Measurements from ENCODE around the gene PTPRT.

Gene PTPRT

DNA sequence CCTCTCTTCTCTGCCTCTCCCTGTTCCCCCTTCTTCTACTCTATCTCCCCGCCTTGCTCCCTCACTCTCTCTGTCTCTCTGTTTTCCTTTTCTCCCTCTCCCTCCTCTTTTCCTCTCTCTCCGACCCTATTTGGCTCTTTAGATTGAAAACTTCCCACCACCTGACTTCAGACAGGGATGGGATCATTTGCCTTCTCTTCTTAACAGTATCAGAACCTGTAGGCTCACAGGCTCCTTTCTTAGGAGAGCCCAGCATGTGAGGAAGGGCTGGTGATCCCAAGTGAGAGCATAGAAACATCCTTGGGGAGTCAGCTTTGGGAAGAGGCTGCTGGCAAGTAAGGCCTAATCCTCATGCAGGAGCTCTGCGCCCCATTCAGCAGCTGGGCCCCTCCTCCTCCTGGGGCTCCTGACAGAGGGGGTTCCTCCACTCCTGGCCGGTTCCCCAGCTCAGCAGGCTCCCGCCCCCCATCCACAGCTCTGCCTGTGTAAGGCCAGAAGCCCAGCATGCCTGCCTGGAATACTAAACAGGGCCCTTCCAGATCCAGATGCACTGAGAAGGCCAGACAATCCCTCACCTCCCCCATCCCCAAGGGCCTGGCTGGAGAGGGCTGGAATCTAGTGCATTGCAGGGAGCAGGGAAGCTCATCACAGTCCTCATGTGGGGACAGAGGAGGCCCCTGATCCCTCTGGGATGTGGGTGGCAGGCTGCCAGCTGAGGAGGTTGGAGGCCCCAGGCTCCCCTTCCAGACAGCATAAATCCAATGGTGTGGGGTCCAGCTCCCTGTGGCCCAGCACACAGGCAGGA lies 93.4 kb downstream of the PTPRT start:
- no peak for DNase-seq

DNA sequence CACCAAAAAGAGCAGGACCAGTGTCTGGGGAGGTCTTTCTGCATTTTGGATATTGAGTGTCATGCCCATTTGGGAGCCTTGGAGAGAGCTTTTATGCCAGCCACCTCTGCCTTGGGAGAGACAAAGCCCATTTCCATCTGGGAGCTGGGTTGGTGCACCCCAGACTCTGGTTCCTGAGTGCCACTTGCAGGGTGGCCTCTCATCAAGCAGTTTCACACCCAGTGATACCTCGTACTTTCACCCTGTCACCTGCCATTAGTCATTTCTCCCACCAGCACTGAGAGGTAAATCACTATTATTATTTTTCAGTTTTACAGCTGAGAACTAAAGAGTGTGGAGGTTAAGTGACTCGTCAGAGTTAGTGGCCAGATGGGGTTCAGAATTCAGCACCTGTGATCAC lies 94.7 kb downstream of the PTPRT start:
- no peak for DNase-seq

GRCh38 chr20:43092386-43093088 lies 97.2 kb downstream of the PTPRT start:
- no peak for DNase-seq

DNA sequence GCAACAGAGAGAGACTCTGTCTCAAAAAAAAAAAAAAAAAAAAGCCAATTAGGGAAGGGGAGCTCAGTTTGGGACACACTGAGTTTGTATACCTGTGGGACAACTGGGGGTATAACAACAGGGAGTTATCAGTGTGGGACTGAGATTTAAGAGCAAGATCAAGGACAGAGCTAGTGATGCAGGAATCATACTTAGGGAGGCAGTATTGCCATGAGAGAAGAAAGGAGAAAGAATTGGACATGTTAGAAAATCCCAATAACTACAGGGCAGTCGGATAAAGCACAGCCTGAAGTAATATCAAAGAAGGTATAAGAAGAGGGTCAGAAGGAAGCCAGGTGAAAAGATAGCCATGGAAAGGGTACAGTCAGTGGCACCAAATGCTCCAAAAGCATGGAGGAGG lies 121.2 kb downstream of the PTPRT start:
- DNase-seq = no peak

DNA sequence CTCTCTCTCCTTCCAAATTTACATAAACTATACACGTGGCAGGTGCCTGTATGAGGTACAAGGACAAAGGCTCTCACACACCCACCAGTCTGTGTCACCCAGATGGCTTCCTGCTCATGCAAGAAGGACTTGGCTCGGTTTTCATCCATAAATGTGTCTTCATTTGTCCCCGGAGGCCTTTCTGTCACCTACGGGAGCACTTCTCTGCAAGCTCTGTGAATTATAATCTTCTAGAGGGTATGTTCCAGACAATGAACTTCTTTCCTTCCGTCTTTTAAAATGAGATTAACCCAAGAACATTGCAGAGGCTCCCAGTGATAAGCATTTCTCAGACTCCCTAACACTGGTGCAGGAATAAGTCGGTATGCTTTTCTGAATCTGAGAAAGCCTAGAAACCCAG lies 123.6 kb downstream of the PTPRT start:
- no peak for DNase-seq

- no peak for DNase-seq
Observed at GRCh38 chr20:43065299-43065698, 124.4 kb downstream of the PTPRT start.

- no peak for DNase-seq
Observed at GRCh38 chr20:43058077-43058476, 131.6 kb downstream of the PTPRT start.

DNA sequence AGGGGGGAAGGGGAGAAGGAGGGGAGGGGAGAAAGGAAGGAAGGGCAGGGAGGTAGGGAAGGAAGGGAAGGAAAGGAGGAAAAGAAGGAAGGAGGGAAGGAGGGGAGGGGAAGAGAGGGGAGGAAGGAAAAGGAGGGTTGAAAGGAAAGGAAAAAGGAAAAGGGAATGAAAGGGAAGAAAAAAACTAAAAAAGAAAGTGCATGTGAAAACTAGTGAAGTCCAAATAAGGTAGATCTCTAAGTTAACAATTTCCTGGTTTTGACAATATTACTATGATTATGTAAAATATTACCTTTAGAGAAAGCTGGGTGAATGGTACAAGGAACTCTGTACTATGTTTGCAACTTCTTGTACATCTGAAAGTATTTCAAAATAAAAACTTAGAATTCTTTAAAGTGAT lies 132.4 kb downstream of the PTPRT start:
- DNase-seq = no peak

DNA sequence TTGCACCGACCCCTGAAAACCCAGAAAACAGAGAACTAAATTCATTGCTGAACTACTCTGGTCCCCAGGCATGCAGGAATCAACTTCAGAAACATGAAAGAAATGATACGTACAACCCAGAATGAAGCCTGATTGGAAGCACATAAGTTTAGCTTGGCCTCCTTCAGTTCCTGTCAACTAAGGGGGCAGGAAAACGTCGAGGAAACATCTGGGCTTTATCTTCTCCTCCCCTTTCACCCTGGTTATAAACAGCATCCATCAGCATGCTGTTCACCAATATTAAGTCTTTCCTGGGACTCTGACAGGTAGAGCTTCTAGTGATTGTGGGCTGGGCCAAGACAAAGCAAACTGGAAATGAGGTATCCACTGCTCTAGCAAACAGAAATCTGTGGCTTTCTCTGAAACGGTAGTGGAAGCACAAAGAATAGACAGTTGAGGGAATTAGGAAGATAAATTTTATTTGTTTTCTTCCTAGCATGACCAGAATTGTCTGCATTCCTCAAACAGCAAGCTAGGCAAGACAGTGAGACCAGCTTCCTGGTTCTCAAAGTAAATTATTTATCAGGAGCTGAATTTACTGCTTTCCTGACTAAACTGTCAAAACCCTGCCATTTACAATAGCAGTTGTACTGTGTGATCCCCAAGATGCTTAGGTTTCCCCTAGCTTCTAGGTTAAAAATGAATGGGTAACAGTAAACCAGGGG lies 134.4 kb downstream of the PTPRT start:
- DNase-seq = no peak

DNA sequence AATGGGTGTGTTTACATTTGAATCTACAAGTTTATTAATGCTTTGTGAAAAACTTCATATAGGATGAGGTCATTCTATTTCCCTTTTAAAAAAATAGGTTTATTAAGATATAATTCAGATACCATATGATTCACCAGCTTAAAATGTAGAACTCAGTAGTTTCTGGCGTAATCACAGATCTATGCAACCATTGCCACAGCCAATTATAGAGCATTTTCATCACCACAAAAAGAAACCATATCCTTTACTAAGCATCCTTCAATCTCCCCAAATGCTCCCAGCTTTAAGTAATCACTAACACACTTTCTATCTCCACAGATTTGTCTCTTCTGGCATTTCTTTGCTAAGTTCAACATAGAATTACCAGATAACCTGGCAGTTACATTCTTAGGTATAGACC lies 137.2 kb downstream of the PTPRT start:
- DNase-seq = no peak

DNA sequence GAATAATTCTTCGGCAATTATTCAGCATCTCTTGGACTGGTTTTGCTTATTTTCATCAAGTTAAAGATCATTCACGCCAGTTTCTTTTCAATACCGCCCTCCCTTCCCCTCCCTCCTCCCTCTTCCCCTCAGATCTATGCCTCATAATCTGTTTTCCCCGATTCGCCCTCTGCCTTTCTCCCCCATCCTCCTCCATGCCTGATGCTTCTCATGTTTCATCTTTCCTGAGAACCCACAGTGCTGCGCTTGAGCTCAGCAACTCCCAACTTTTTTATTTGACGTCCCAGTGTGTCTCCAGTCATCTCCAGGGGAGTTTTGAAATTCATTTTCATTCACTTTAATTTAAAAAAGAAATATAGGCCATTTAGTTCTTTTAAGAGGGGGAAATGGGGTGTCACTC lies 142.7 kb downstream of the PTPRT start:
- no peak for DNase-seq

DNA sequence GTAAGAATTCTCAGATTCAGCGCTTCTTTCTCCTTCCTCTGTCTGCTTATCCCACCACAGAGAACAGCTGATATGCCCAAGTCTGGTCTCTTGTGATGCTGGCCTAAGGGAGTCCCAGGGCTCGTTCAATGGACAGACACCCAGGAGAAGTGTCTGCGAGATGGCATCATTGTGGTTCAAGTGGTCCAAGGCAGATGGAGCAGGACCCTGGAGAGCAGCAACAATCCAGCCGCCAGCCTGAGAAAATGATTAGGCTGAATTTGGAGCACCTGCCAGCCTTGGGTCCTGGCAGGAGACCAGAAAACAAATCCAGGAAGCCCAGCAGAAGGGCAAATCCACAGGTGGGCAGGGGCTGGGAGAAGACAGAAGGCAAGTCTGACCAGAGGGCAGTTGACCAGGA lies 145.8 kb downstream of the PTPRT start:
- no peak for DNase-seq

GRCh38 chr20:43040427-43040826 lies 149.3 kb downstream of the PTPRT start:
- no peak for DNase-seq

DNA sequence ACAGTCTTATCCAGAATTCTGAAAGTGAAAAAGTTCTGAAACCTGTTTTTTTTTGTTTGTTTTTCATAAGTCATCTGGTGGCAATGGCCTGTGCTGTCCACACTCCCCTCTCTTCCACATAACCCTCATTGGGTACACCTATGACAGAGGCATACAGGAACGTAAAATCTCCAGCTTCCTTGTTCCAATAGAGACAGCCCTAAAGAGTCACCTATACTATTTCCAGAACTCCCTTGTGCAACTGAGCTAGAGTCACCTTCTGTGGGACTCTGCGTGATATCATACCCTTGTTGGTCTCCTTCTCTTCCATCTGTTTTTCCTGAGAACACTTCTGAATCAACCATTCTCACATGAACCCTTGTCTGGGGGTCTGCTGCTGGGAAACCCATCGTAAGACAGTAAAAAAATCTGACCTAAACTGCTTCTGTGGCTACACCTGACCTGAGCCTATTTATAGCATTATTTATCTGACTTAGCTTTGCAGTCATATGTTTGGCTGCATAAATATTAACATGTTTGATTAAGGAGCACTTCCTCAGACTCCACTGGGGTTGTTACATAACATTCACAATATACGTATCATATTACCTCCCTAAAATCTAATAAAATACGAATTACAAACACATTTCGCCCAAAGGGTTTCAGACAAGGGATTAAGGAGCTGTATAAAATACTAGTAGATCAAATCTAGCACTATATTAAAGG lies 151.9 kb downstream of the PTPRT start:
- no peak for DNase-seq

DNA sequence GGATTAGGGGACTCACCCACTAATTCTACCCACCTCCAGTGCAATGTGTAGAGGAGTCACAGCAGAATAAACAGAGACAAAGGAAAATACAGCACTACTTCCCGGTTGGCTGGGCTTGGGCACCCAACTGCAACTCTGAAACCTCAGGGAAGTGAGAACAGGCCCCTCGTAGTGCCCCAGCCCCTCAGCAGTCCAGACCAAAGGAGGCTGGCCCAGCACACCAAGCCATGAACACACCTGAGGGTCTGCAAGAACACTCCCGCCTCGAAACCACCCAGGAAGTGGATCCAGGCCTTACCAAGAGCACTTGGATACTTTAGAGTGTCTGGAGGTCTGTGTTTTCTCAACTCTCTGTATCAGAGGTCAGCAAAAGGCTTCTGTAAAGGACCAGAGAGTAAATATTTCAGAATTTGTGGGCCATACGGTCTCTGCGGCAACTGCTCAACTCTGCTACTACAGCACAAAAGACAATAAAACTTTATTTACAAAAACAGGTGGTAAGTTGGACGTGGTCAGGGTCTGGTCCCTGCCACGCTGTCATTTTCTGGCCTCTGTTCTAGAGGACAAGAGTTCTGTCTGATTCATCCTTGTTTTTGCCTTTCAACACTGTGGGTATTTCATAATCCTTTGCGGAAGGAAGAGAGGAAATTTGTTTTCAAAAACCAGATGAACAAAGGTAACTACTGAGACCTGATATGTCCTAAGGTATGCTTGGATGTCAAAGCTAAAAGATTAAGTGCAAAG lies 154.6 kb downstream of the PTPRT start:
- no peak for DNase-seq

DNA sequence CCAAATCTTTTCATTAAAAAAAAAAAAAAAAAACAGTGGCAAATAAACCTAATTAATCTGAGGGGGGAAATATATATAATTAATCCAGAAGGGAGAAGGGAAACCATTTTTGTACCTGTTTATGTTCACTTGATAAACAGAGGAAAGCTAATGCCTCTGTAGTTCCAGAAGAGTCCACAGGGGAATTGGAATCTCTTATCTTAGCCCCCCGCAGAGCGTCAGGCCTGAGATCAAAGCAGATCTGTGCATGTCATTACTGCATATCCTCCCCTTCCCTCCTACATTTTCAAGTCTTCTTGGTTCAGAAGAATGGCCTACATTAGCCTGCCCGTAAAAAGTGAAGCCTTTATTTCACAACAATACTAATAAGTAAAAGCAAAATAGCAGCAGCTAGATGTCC lies 157.2 kb downstream of the PTPRT start:
- DNase-seq = no peak

DNA sequence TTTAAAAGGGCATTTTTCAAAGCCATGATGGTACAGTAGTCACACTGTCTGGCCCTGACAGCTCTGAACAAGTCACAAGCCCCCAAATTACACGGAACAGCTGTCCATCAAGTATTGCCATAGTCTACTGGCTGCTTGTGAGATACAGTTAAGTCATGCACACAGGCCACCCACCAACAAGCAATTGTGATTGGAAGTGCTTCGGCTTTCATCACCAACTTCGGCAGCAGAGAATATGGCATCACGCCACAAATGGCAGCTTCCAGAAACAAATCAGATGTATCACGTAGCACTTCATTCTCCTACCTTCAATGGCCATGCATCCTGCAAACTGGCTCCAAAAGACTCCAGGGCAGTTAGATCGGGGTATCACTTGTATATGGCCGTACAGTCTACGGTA lies 160.5 kb downstream of the PTPRT start:
- DNase-seq = no peak

DNA sequence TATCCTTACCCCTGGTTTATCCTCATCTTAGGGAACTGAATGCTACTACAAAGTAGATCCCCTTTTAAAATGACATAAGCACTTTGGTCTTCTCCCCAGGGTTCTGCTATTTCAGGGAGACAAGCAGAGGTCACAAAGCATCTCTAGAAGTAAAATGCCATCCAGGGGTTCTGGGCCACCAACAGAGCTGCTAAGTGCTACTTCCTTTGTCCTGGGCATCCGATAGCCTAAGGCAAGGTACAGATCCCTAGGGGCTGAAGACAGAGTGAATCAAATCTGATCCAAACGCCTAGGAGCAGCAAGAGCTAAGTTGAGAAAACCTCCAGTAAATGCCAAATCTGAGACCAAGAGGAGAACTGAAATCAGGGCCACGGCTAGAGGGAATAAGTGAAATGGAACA lies 161.2 kb downstream of the PTPRT start:
- no peak for DNase-seq

DNA sequence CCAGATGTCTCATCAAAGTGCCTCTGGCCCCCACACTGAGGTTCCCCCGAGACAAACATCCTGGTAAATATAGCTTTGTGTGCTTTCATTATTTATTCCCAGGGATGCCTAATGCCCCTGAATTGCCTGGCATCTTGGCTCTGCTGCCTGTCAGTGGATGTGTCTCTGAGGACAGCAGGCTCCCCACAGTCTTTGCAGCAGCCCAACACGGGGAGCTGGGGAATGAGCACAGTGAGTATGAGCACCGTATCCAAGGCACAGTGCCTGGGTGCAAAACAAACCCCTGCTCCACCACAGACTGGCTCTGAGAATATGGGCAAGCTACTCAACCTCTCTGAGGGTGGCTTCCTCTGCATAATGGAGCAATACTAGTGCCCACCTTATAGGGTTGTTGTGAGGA lies 165.9 kb downstream of the PTPRT start:
- DNase-seq = no peak

DNA sequence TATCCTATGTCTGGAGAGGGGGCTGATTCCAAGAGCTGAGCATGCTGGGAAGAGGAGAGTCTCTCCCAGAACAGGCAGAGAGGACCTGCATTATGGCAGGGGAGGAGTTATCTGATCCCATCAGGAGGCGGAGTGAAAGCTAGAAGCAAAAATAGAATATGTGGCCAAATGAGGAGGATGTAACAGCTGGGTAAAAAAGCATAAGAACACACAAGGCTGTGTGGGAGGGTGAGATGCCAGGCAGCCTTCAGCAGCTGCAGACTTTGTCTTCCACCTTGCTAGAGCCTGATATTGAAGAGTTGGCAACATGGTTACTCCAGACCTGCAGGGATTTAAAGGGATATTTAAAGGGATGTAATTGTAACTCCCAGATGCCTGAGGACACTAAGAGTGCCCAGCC lies 167.1 kb downstream of the PTPRT start:
- DNase-seq = no peak

GRCh38 chr20:43022081-43022480 lies 167.6 kb downstream of the PTPRT start:
- DNase-seq = no peak

DNA sequence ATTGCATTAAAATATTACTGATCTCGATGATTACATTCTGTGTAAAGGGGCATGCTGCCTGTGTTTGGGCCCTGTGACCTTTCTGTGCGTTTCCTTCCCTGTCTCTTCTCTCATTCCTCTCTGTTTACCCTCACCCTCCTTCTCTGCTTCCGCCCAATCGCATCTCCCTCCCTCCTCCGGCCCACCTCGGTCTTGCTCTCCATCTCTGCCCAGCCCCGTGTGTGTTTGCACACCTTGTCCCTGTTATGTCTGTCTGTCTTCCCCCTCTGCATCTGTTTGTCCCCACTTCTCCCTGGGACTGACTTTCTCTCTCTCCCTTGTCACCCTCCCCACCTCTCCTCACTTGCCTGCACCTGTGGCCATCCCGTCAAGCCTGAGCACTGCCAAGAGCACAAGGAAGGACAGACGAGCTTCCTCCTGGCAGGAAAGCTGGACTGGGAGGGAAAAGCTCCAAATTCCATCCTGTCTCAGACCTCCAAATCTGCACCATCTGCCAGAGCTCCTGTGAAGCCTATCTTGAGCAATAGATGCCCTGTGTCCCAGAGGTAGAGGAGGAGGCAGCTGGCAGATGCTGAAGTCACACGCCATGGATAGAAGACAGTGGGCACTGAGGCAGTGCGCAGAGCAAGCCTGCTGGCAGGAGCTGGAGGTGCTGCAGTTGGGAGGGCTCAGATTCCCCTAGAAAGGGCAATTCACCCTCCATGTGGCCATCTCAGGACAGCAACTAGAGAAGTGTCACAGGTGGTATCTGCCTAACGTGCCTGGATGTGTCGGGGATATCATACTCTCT lies 172.3 kb downstream of the PTPRT start:
- DNase-seq = no peak
